Right lobe of liver (tissue), 4 donors: ENCODE results near the gene CLPSL2.

Experiments used
- CTCF ChIP-seq, 4 donors: fragments of 200-600 bp in 3 of 4; fragments of 450-650 bp in 1 of 4; IDR thresholded peaks; one replicate each; pipeline versions ENCODE4 v1.5.1 to v1.8.0; 2016 to 2022; ENCODE audit warnings: antibody characterized with exemption in 4 of 4, mild to moderate bottlenecking in 2 of 4
- POLR2A ChIP-seq: fragments of 450-650 bp; IDR thresholded peaks from one replicate; pipeline ENCODE4 v1.6.1; 2017; ENCODE audit warnings: antibody characterized with exemption, mild to moderate bottlenecking
- donor health status: DM: no; HTN: no; CAD: no.
- donor health status: DM: no; HTN: no; CAD: no.
- donor health status: DM: no; HTN: yes; CAD: no.

DNA sequence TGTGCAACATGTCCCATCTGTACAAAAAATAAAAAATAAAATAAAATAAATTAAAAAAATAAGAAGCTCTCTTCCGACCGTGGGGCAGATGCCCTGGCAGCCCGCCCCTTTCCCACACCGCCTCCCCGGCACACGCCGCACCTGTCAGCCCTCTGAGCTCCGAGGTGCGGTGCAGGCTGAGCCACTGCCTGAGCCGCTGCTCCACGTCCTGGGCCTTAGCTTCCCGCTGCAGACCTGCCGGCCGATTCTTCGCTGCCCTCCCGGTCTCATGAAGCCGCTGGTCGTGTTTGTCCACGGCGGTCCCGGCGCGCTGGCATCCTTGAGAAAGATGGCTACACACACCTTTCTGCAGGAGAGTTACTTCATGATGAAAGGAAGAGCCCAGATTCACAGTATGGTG lies 10.7 kb upstream of the CLPSL2 start:
- TF ChIP-seq CTCF (IDR thresholded peaks at IDR 0.05) (no peak), POLR2A (no peak)
